ENCODE data around the gene LSR. TPM values are rescaled to one million over a fixed set of nuclear protein-coding genes. Genes with fewer than 3 reads are reported as not detected.
A peak's percentile ranks its signal among the peaks of the same experiment; 100 is the strongest.

LSR gene
- total RNA-seq, 4 donors from 2014 or later: 36.5 to 85.3 (median 61.8) TPM

DNA sequence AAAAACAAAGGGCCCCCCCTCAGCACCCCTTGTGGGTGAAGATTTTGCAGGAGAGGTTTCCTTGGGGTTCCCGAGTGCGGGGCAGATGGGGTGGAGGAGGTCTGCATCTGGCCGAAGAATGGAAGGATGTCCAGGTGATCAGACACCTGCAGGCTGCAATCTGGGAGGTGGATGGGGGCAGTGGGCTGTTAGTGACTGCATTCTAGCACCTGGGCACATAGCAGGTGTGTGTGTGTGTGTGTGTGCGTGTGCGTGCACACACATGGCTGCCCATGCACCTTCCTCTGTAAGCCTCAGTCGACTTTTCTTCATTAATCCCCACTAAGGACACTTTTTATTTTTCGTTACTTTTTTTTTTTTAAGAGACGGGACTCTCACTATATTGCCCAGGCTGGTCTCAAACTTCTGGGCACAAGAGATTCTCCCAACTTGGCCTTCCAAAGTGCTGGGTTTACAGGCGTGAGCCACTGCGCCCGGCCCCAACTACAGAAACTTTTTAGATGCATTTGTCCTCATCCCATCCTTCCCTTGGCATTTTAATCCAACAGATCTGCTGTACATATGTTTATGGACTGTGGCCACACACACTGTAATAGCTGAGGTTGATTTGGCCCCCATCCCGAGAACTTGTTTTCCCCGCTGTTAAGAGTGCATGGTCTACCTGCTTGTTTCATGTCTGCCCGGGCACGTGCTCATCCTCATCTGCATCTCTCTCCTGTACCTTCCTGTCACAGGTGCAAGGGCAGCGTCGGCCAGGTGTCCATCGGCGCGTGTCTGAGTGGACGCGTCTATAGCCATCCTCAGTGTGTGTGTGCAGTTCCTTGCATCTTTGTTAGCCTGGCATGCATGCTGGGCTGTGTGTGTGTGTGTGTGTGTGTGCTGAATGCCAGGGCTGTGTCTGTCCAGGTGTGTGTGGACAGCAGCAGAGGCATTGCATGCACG is 43.9 kb downstream of the LSR start:
- Histone ChIP-seq H3K4me3 (replicated peaks in 1 of 3) (no peak overlapping the region), H3K9me3 (no peaks in the 10 kb centered on the region), H3K4me1 (no peaks in the 10 kb centered on the region), H3K27me3 (no peaks in the 10 kb centered on the region), H3K36me3 (no peaks in the 10 kb centered on the region), H3K27ac (no peak overlapping the region)
- intact Hi-C loops (cut with DNase I): no loop called here
- peak in 1 of 2 donors; percentile 23 for DNase-seq
- TF ChIP-seq, protein P1, sequence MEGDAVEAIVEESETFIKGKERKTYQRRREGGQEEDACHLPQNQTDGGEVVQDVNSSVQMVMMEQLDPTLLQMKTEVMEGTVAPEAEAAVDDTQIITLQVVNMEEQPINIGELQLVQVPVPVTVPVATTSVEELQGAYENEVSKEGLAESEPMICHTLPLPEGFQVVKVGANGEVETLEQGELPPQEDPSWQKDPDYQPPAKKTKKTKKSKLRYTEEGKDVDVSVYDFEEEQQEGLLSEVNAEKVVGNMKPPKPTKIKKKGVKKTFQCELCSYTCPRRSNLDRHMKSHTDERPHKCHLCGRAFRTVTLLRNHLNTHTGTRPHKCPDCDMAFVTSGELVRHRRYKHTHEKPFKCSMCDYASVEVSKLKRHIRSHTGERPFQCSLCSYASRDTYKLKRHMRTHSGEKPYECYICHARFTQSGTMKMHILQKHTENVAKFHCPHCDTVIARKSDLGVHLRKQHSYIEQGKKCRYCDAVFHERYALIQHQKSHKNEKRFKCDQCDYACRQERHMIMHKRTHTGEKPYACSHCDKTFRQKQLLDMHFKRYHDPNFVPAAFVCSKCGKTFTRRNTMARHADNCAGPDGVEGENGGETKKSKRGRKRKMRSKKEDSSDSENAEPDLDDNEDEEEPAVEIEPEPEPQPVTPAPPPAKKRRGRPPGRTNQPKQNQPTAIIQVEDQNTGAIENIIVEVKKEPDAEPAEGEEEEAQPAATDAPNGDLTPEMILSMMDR (IDR thresholded peaks at IDR 0.05): no peak
- no peak for TF ChIP-seq POLR2A (IDR thresholded peaks at IDR 0.05)
- 70 to 80% methylated on average over 22 to 23 of the region's 23 CpGs for WGBS, 2 donors

DNA sequence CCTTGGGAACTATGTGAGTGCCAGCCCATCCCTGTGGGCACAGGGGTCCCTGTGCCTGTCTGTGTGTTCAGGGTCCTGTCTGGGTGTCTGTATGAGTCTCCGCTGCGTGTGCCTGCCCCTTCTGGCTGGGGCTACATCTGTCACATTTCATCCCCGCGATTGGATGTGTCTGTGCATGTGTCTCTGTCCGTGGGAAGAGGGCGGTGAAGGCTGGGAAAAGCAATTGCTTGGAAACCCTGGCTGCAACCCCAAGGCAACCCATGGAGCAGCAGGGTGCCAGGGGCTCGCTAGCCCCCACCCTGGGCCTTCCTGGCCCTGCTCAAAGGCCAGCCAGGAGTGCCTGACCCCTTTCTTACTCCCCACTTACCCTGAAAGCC is 44.5 kb downstream of the LSR start:
- H3K9me3 ChIP-seq: no peaks in the 10 kb centered on the region
- no peaks in the 10 kb centered on the region for H3K36me3 ChIP-seq
- no peaks in the 10 kb centered on the region for H3K27me3 ChIP-seq
- no peak overlapping the region for H3K27ac ChIP-seq
- H3K4me3 ChIP-seq (replicated peaks in 1 of 3): no peak overlapping the region
- DNase-seq: no peak
- no peak for TF ChIP-seq POLR2A (IDR thresholded peaks at IDR 0.05)
- TF ChIP-seq, protein P1 (IDR thresholded peaks at IDR 0.05): no peak
- intact Hi-C loops (cut with DNase I): no loop called here
- 40 to 72% methylated on average over 1 to 7 of the region's 7 CpGs for WGBS, 2 donors
- no peaks in the 10 kb centered on the region for H3K4me1 ChIP-seq

DNA sequence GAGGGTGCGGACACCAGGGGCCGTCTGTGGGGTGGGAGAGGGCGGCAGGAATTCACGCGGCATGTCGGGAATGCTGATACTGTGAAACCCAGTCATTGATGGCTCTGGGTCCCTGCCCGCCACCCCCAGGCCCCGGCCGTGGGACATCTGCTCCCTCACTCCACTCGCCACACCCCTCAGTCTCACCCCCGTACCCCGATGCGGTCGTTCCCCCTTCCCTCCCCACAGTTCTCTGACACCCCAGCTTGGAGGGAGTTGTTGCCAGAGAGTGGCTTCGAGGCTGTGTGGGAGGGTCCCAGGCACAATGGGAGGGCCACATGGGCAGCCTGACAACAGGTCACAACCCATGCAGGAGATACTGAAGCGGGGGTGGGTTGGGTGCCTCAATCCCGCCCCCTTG is 45.0 kb downstream of the LSR start:
- TF ChIP-seq POLR2A (IDR thresholded peaks at IDR 0.05): no peak
- TF ChIP-seq, protein P1 (IDR thresholded peaks at IDR 0.05): no peak
- Histone ChIP-seq H3K4me1 (no peaks in the 10 kb centered on the region), H3K4me3 (replicated peaks in 1 of 3) (no peak overlapping the region), H3K36me3 (no peaks in the 10 kb centered on the region), H3K9me3 (no peaks in the 10 kb centered on the region), H3K27me3 (no peaks in the 10 kb centered on the region), H3K27ac (no peak overlapping the region)
- WGBS, 2 donors: 54 to 66% methylated on average over 17 of the region's 17 CpGs
- DNase-seq: no peak
- intact Hi-C loops (cut with DNase I): no loop called here

DNA sequence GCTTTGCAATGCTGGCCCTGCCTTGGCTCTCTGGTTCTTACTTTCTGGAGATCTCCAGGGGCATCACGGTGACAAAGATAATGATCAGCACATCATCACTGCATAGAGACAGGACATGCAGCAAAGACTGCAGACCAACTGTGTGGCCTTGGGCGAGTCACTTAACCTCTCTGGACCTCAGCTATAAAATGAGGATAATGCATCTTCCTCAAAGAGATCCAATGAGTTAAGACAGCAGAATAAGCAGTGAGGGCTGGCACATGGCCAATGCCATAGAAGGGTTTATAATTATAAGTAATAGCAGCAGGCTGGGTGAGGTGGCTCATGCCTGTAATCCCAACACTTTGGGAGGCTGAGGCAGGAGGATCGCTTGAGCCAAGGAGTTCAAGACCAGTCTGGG is 45.5 kb downstream of the LSR start:
- intact Hi-C loops (cut with DNase I): no loop called here
- no peaks in the 10 kb centered on the region for H3K4me1 ChIP-seq
- H3K4me3 ChIP-seq (replicated peaks in 1 of 3): no peak overlapping the region
- DNase-seq: no peak
- no peak overlapping the region for H3K27ac ChIP-seq
- TF ChIP-seq, protein P1 (IDR thresholded peaks at IDR 0.05): no peak
- no peak for TF ChIP-seq POLR2A (IDR thresholded peaks at IDR 0.05)
- no peaks in the 10 kb centered on the region for H3K27me3 ChIP-seq
- H3K9me3 ChIP-seq: no peaks in the 10 kb centered on the region
- H3K36me3 ChIP-seq: no peaks in the 10 kb centered on the region
- 67 to 78% methylated on average over 3 of the region's 3 CpGs for WGBS, 2 donors
